Stimulated activated CD8-positive, alpha-beta memory T cell treated with anti-CD3 and anti-CD28 coated beads, Interleukin-15, amount 100 ng/mL, for 4 hours (primary cell): Measurements from ENCODE around the gene ARMC12.
A peak's percentile ranks its signal among the peaks of the same experiment; 100 is the strongest.
"Not testable (repeated sequence)": the region's sequence is repeated elsewhere in the genome, so short reads cannot be mapped to it uniquely, and the experiment has no call there.

Experiments used
- DNase-seq, 2 donors: peaks; one replicate each; pipeline ENCODE4 v3.0.0-alpha.2; 2020; ENCODE audit warnings: low read depth in 2 of 2

The ARMC12 gene, protein sequence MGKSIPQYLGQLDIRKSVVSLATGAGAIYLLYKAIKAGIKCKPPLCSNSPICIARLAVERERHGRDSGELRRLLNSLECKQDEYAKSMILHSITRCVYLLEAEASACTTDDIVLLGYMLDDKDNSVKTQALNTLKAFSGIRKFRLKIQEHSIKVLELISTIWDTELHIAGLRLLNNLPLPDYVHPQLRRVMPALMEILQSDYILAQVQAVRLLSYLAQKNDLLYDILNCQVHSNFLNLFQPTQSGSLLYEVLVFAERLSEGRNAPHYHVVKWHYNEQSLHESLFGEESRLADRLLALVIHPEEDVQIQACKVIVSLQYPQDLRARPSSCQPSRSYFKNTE

DNA sequence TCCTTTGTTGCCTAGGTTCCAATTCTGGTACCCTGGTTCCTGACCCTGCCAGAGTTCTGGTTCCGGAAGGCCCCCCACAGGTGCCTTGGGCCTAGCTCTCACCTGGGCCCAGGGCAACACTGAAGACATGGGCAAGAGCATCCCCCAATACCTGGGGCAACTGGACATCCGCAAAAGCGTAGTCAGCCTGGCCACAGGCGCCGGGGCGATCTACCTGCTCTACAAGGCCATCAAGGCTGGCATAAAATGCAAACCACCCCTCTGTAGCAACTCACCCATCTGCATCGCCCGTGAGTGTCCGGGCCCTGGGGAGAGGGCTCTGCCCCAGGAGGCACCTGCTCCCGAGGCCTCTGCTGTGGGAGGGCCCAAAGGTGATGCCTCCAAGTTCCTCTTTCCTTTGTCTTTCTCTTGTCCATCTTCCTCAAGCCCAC, at the start of gene ARMC12:
Gene ARMC12, plus strand, starts transcription at position 51 of the 431 bp plus-strand sequence. Its CDS starts 77 bp downstream, at position 128.
- no peak for DNase-seq

DNA sequence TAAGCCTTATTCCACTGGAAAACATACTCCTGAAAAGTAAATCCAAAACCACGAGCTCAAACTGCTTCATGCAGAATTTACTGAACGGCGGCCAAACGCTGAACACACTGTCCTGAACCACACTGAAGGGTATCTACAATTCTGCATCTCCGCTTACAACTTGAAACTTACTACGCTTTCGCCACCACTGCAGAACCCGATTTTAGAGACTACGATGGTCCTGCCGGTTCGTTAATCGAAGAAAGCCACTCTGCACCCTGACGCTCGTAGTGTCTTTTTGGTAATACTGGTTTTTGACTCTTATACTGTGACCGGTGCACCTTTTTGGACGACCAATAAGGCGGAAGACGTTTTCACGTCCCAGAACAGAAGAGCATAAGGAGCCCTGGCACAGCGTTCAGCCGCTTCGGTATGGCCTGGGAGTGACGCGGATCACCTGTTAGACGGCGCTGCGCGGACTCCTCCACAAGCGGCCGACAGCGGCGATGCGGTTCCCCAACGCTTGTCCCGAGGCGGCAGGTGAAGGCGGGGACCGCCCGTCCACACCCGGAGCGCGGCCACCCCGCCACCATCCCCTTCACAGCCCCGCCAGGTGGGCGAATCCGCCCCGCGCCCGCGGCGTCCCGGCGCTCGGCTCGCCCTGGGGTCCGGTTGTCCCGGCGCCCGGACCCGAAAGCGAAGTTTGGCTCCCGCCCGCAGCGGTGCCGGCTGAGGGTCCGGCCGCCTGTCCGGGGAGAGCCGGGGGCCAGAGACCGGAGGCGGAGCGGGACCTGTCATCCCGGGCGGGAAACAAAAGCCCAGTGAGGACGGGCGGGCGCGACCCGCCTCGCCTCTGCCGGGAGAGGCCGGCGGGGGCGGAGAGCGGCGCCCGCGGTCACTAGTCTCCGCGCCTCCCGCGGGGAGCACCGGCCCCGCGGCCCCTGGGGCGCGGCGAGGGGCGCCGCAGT, 48.9 kb upstream of the ARMC12 start:
- DNase-seq = peak; percentile 12 to 29

DNA sequence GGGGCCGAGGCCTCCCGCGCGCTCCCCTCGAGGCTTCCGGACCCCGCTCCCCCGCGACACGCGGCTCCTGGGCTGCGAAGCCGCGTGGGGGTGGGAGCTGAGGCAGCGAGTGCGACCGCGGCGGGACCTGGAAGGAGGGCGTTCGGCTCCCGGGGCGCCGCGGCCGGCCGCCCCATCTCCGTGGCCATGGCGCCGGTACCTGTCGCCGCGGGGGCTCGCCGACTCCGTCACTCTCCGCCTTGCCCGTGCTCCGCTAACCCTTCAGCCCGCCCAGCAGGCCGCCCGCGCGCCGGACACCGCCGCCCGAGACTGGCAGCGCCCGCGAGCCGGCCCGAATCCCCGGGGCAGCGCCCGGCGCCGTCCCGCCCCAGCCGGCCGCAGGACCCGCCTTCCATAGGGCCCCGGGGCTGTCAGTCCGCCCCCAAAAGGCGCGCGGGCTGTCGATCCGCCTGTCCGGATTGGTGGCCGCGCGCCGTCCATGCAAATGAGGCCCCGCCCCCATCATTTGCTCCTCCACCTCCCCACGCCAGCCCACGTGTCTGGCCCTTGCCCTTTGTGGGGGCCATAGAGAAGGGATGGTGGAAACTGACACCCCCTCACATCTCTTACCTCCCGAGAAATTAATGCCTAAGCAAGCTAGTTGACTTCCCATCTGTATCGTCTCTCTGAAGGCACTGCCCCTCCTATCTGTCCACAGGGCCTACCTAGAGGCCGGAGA, 48.1 kb upstream of the ARMC12 start, which contains the start of gene FKBP5:
Gene FKBP5, minus strand, starts transcription at position 311 of the 718 bp plus-strand sequence. CDS start 46,091 bp downstream, outside the sequence.
- DNase-seq = peak; percentile 75 to 77

DNA sequence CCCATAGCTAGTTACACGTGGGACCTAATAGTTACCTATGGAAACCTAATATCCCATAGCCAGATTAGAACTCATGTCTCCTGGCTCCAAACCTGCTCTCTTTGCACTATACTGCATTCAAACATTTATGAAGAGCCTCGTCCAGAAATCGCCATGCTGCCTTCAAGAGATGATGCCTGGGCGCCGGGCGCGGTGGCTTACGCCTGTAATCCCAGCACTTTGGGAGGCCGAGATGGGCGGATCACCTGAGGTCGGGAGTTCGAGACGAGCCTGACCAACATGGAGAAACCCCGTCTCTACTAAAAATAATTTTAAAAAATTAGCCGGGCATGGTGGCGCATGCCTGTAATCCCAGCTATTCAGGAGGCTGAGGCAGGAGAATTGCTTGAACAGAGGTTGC, 46.8 kb upstream of the ARMC12 start:
- DNase-seq = not testable (repeated sequence)

DNA sequence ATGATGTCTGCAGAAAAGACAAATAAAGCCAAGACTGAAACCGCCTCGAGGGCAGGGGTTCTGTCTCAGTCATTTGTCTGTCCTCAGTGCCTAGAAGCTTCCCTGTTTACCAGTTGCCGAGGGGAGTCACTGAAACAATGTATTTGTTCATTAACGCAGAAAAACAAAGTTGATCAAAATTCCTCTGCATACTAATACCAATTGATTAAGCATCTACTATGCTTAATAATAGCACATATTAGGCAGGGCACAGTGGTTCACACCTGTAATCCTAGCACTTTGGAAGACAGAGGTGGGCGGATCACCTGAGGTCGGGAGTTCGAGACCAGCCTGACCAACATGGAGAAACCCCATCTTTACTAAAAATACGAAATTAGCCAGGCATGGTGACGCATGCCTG, 46.3 kb upstream of the ARMC12 start:
- DNase-seq = no peak

GRCh38 chr6:35691027-35691824, 45.6 kb upstream of the ARMC12 start:
- no peak for DNase-seq

GRCh38 chr6:35694462-35694861, 42.4 kb upstream of the ARMC12 start:
- DNase-seq = no peak

DNA sequence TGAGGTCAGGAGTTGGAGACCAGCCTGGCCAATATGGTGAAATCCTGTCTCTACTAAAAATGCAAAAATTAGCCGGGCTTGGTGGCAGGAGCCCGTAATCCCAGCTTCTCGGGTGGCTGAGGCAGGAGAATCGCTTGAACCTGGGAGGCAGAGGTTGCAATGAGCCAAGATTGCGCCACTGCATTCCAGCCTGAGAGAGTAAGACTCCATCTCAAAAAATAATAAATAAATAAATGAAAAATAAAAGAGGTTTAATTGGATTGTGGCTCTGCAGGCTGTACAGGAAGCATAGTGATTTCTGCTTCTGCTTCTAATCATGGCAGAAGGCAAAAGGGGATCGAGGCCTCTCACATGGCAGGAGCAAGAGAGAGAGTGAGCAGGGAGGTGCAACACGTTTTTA, 38.4 kb upstream of the ARMC12 start:
- not testable (repeated sequence) for DNase-seq

GRCh38 chr6:35698858-35699257, 38.0 kb upstream of the ARMC12 start:
- DNase-seq = no peak

GRCh38 chr6:35703554-35703953, 33.3 kb upstream of the ARMC12 start:
- DNase-seq = no peak

GRCh38 chr6:35706468-35706867, 30.4 kb upstream of the ARMC12 start:
- no peak for DNase-seq

DNA sequence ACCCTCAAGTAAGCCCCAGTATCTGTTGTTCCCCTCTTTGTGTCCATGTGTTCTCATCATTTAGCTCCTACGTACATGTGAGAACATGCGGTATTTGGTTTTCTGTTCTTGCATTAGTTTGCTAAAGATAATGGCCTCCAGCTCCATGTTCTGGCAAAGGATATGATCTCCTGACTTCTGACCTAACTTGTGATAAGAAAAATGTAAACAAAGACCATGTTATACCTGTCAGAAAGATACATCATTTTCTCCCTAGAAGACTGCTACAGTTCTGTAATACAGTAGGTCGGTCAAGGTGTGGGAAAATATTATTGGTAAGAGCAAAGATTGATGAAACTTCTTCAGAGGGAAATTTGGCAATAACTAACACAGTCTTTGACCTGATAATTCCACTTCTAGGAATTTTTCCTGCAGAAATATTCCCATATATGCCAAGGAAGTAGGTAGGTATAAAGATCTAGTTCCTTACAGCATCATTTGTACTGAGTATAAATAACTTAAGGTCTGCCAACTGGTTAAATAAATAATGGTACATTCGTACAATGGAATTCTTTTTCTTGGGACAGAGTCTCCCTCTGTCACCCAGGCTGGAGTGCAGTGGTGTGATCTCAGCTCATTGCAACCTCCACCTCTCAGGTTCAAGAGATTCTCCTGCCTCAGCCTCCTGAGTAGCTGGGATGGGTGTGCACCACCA, 29.0 kb upstream of the ARMC12 start:
- no peak for DNase-seq

- no peak for DNase-seq
These were observed 28.2 kb upstream of the ARMC12 start for GRCh38 chr6:35708585-35708984.

DNA sequence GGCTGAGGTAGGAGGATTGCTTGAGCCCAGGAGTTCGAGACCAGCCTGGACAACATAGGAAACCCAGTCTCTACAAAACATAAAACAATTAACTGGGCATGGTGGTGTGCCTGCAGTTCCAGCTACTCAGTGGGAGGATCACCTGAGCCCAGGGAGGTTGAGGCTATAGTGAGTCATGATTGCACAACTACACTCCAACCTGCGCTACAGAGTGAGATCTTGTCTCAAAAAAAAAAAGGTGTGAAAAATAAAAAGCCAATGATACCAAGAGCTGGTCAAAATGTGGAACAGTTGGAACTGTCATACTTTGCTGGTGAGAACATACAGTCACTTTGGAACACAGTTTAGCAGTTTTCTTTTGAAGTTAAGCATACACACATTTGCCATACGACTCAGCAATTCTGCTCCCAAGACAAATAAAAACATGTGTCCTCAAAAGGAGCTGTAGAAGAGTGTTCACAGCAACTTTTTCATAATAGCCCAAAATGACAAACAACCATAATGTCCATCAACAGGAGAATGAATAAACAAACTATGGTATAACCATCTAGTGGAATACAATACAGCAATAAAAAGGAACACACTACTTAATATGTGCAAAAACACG, 26.5 kb upstream of the ARMC12 start:
- no peak for DNase-seq

DNA sequence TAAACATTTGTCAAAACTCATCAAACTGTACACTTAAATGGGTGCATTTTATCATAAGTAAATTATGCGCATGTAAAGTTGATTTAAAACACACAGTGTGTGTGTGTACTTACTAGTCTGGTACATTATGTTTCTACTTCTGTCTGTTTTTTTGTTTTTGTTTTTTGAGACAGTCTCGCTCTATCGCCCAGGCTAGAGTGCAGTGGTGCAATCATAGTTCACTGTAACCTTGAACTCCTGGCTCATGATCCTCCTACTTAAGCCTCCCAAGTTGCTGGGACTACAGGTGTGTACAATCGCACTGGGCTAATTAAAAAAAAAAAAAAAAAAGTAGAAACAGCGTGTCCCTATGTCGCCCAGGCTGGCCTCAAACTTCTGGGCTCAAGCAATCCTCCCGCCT, 25.1 kb upstream of the ARMC12 start:
- no peak for DNase-seq

- no peak for DNase-seq
These were observed 23.6 kb upstream of the ARMC12 start for GRCh38 chr6:35713006-35713767.

GRCh38 chr6:35716798-35717197, 20.0 kb upstream of the ARMC12 start:
- DNase-seq = no peak

DNA sequence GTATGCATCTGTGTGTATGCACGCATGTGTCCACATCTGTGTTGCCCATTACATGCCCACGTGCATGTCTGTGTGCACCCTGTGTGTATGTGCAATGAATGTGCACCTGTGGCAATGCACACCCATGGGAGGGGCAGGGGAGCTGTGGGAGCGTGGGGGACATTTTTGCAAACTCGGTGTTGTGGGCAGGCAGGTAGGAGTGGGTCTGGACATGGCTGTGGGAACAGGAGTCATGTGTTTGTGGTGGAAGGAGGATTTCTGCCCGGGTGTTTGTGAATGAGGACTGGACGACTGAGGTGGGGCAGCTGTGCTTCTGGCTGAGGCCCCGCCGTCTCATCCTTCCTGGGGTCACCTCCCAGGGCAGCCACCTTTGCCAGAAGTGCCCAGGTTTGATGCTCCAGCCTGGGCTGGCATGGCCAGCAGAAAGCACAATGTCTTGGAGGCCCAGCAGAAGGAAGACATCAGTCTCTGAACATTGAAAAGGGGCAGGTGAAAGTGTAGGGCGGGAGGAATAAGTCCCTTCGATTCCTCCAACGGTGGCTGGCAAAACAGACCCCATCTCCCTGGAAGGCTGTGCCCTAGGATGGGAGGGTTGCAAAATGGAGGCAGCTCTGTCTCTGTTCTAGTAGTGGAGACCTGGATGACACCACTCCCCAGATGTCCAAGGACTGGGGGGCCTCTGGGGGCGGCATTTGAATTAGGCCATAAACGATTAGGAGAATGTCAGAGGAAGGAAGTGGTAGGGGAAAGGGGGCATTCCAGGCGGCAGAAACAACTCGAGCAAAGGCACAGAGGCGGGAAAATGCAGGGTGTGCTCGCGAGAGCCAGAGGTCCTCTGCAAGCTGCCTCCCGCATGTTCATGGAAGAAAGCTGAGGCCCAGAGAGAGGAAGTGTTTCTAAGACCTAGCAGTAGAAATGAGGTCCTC, 19.1 kb upstream of the ARMC12 start:
- DNase-seq = no peak
